Liver (tissue), 3 donors: Measurements from ENCODE around the gene ARHGEF3.

Experiments used
- EGR1 ChIP-seq, 2 donors: IDR thresholded peaks; 2 replicates each; pipeline ENCODE4 v1.6.1; 2016 to 2018; ENCODE audit warnings: antibody characterized with exemption in 2 of 2, low read depth in 2 of 2
- FOXA1 ChIP-seq: IDR thresholded peaks from 2 replicates; pipeline ENCODE4 v1.6.1; 2016; ENCODE audit warnings: antibody characterized with exemption
- GABPA ChIP-seq, 2 donors: IDR thresholded peaks in 1 of 2; conservative IDR thresholded peaks in 1 of 2; 2 replicates each; pipeline ENCODE4 v1.6.1; 2016; ENCODE audit warnings: antibody characterized with exemption in 2 of 2, mild to moderate bottlenecking in 1 of 2, moderate library complexity in 1 of 2
- JUND ChIP-seq, 2 donors: IDR thresholded peaks; 2 replicates each; pipeline ENCODE4 v1.6.1; 2016; ENCODE audit warnings: antibody characterized with exemption in 2 of 2
- NR2F2 ChIP-seq: IDR thresholded peaks from 2 replicates; pipeline ENCODE4 v1.6.1; 2016; ENCODE audit warnings: antibody characterized with exemption
- RAD21 ChIP-seq, 2 donors: IDR thresholded peaks; 2 replicates each; pipeline ENCODE4 v1.6.1; 2016; ENCODE audit warnings: antibody characterized with exemption in 2 of 2, mild to moderate bottlenecking in 2 of 2
- REST ChIP-seq: IDR thresholded peaks from 2 replicates; pipeline ENCODE4 v1.6.1; 2016; ENCODE audit warnings: antibody characterized with exemption, mild to moderate bottlenecking
- RXRA ChIP-seq, 2 donors: IDR thresholded peaks; 2 replicates each; pipeline ENCODE4 v1.6.1; 2017 to 2018; ENCODE audit warnings: antibody characterized with exemption in 2 of 2, mild to moderate bottlenecking in 1 of 2
- SP1 ChIP-seq: IDR thresholded peaks from 2 replicates; pipeline ENCODE4 v1.6.1; 2018; ENCODE audit warnings: antibody characterized with exemption, mild to moderate bottlenecking
- TAF1 ChIP-seq: conservative IDR thresholded peaks from 2 replicates; pipeline ENCODE4 v1.6.1; 2016; ENCODE audit warnings: antibody characterized with exemption, mild to moderate bottlenecking
- YY1 ChIP-seq: IDR thresholded peaks from 2 replicates; pipeline ENCODE4 v1.6.1; 2016; ENCODE audit warnings: antibody characterized with exemption, mild to moderate bottlenecking
- TF ChIP-seq, protein P1 (sequence below): fragments of 150-350 bp; IDR thresholded peaks from 2 replicates; pipeline ENCODE4 v1.5.1; 2017; ENCODE audit warnings: improper control_type of control experiment, low read depth, low read length; ENCODE audit not compliant: missing input control
- TF ChIP-seq, protein P2 (sequence below): IDR thresholded peaks from 2 replicates; pipeline ENCODE4 v1.6.1; 2016; ENCODE audit warnings: antibody characterized with exemption
- TF ChIP-seq, protein P3 (sequence below): IDR thresholded peaks from 2 replicates; pipeline ENCODE4 v1.6.1; 2016; ENCODE audit warnings: antibody characterized with exemption
- donor health status: healthy.
- donor health status: healthy.

GRCh38 chr3:56771376-56771775 lies 30.4 kb downstream of the ARHGEF3 start:
- TF ChIP-seq, protein P1, sequence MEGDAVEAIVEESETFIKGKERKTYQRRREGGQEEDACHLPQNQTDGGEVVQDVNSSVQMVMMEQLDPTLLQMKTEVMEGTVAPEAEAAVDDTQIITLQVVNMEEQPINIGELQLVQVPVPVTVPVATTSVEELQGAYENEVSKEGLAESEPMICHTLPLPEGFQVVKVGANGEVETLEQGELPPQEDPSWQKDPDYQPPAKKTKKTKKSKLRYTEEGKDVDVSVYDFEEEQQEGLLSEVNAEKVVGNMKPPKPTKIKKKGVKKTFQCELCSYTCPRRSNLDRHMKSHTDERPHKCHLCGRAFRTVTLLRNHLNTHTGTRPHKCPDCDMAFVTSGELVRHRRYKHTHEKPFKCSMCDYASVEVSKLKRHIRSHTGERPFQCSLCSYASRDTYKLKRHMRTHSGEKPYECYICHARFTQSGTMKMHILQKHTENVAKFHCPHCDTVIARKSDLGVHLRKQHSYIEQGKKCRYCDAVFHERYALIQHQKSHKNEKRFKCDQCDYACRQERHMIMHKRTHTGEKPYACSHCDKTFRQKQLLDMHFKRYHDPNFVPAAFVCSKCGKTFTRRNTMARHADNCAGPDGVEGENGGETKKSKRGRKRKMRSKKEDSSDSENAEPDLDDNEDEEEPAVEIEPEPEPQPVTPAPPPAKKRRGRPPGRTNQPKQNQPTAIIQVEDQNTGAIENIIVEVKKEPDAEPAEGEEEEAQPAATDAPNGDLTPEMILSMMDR: no peak
- no peak for TF ChIP-seq FOXA1
- no peak for TF ChIP-seq EGR1 (IDR thresholded peaks at IDR 0.05; ENCODE audit: low read depth in 2 of 2)
- TF ChIP-seq GABPA (IDR thresholded peaks at IDR 0.05 in 1 of 2, conservative IDR thresholded peaks at IDR 0.05 in 1 of 2): no peak
- no peak for TF ChIP-seq JUND (IDR thresholded peaks at IDR 0.05)
- TF ChIP-seq, protein P2, sequence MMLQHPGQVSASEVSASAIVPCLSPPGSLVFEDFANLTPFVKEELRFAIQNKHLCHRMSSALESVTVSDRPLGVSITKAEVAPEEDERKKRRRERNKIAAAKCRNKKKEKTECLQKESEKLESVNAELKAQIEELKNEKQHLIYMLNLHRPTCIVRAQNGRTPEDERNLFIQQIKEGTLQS: no peak
- TF ChIP-seq, protein P3, sequence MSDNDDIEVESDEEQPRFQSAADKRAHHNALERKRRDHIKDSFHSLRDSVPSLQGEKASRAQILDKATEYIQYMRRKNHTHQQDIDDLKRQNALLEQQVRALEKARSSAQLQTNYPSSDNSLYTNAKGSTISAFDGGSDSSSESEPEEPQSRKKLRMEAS: no peak
- TF ChIP-seq SP1: no peak
- no peak for TF ChIP-seq YY1
- no peak for TF ChIP-seq RXRA (IDR thresholded peaks at IDR 0.05)
- no peak for TF ChIP-seq NR2F2
- TF ChIP-seq RAD21 (IDR thresholded peaks at IDR 0.05): no peak
- TF ChIP-seq REST: no peak
- TF ChIP-seq TAF1: no peak
